WTC11 (cell line): ENCODE measurements around the gene NTRK3. TPM values are rescaled to one million over a fixed set of nuclear protein-coding genes. Genes with fewer than 3 reads are reported as not detected.

Experiments used
- ATAC-seq: fragments of 200-7000 bp; cut with Tn5 transposase; 2 replicates; pipeline ENCODE4 v1.10.0; 2021; ENCODE audit warnings: mild to moderate bottlenecking, moderate library complexity
- CTCF ChIA-PET: fragments of 300-600 bp; sonication (Branson Sonifier 250); formaldehyde crosslinking; loops from one replicate; lab custom pipeline; 2021; ENCODE audit warnings: antibody characterized with exemption; lab: Charles Lee
- POLR2A ChIA-PET: fragments of 350-600 bp; sonication (Branson Sonifier 250); formaldehyde crosslinking; loops from one replicate; lab custom pipeline; 2021; ENCODE audit warnings: antibody characterized with exemption; lab: Charles Lee
- DNase-seq: peaks from one replicate; pipeline ENCODE4 v3.0.0; 2021; ENCODE audit warnings: low spot score
- H3K27ac Mint-ChIP-seq: 2 replicates; pipeline ENCODE4 v1.8.0; 2021; ENCODE audit warnings: mixed read lengths
- H3K27me3 Mint-ChIP-seq: 2 replicates; pipeline ENCODE4 v1.8.0; 2021; ENCODE audit warnings: low read depth, mild to moderate bottlenecking, moderate library complexity, mixed read lengths
- H3K36me3 Mint-ChIP-seq: 2 replicates; pipeline ENCODE4 v1.8.0; 2021; ENCODE audit warnings: mixed read lengths
- H3K4me1 Mint-ChIP-seq: 2 replicates; pipeline ENCODE4 v1.8.0; 2022; ENCODE audit warnings: mixed read lengths
- H3K4me3 Mint-ChIP-seq: 2 replicates; pipeline ENCODE4 v1.8.0; 2021; ENCODE audit warnings: mild to moderate bottlenecking, moderate library complexity, mixed read lengths
- H3K9me3 Mint-ChIP-seq: 2 replicates; pipeline ENCODE4 v1.8.0; 2021; ENCODE audit warnings: mixed read lengths
- ATF1 ChIP-seq: sonication (generic); formaldehyde crosslinking; IDR thresholded peaks from 2 replicates; pipeline ENCODE4 v1.8.1; 2023; ENCODE audit warnings: mild to moderate bottlenecking, moderate library complexity, missing genetic modification reagents
- CREB1 ChIP-seq: sonication (generic); formaldehyde crosslinking; IDR thresholded peaks from 2 replicates; pipeline ENCODE4 v1.8.0; 2023; ENCODE audit warnings: mild to moderate bottlenecking, missing genetic modification reagents
- JAZF1 ChIP-seq: fragments of 250-450 bp; sonication (Bioruptor Pico); IDR thresholded peaks from 2 replicates; pipeline ENCODE4 v1.9.0; 2021; ENCODE audit warnings: moderate library complexity, mild to moderate bottlenecking, inconsistent platforms
- MYBL2 ChIP-seq: sonication (generic); formaldehyde crosslinking; IDR thresholded peaks from 2 replicates; pipeline ENCODE4 v1.8.1; 2023; ENCODE audit warnings: mild to moderate bottlenecking, moderate library complexity, missing genetic modification reagents
- RELA ChIP-seq: sonication (generic); formaldehyde crosslinking; IDR thresholded peaks from 2 replicates; pipeline ENCODE4 v1.8.1; 2022; ENCODE audit warnings: missing genetic modification reagents, mild to moderate bottlenecking, borderline replicate concordance
- RORB ChIP-seq: fragments of 250-450 bp; sonication (Bioruptor Pico); IDR thresholded peaks from 2 replicates; pipeline ENCODE4 v1.9.0; 2021; ENCODE audit warnings: mild to moderate bottlenecking
- SMAD4 ChIP-seq: sonication (generic); formaldehyde crosslinking; IDR thresholded peaks from 2 replicates; pipeline ENCODE4 v1.8.0; 2022; ENCODE audit warnings: mild to moderate bottlenecking, missing genetic modification reagents
- TCF7 ChIP-seq: sonication (generic); formaldehyde crosslinking; IDR thresholded peaks from 2 replicates; pipeline ENCODE4 v1.8.0; 2022; ENCODE audit warnings: mild to moderate bottlenecking, low read depth, missing genetic modification reagents, moderate library complexity
- ZNF263 ChIP-seq: sonication (generic); formaldehyde crosslinking; IDR thresholded peaks from 2 replicates; pipeline ENCODE4 v1.8.1; 2022; ENCODE audit warnings: low read depth, mild to moderate bottlenecking, moderate library complexity, missing genetic modification reagents
- total RNA-seq: library from RNA; stranded (reverse); gene quantifications from 3 replicates; pipeline ENCODE4 v1.2.3, GENCODE V29; 2021
- TF ChIP-seq, protein P1 (sequence below): sonication (generic); formaldehyde crosslinking; IDR thresholded peaks from 2 replicates; pipeline ENCODE4 v1.8.1; 2022; ENCODE audit warnings: missing genetic modification reagents, borderline replicate concordance
- TF ChIP-seq, protein P2 (sequence below): fragments of 250-450 bp; sonication (Bioruptor Pico); conservative IDR thresholded peaks from 2 replicates; pipeline ENCODE4 v1.9.0; 2021; ENCODE audit warnings: mild to moderate bottlenecking
- TF ChIP-seq, protein P3 (sequence below): fragments of 250-450 bp; sonication (Bioruptor Pico); IDR thresholded peaks from 2 replicates; pipeline ENCODE4 v1.9.0; 2021; ENCODE audit warnings: moderate library complexity, mild to moderate bottlenecking, inconsistent platforms, borderline replicate concordance
- TF ChIP-seq, protein P4 (sequence below): sonication (generic); formaldehyde crosslinking; IDR thresholded peaks from 2 replicates; pipeline ENCODE4 v1.8.0; 2022; ENCODE audit warnings: missing genetic modification reagents
- TF ChIP-seq, protein P5 (sequence below): sonication (generic); formaldehyde crosslinking; IDR thresholded peaks from 2 replicates; pipeline ENCODE4 v1.8.0; 2023; ENCODE audit warnings: missing genetic modification reagents, mild to moderate bottlenecking, borderline replicate concordance
- TF ChIP-seq, protein P6 (sequence below): sonication (generic); formaldehyde crosslinking; IDR thresholded peaks from 2 replicates; pipeline ENCODE4 v1.8.0; 2022; ENCODE audit warnings: mild to moderate bottlenecking, missing genetic modification reagents
- TF ChIP-seq, protein P7 (sequence below): sonication (generic); formaldehyde crosslinking; IDR thresholded peaks from 2 replicates; pipeline ENCODE4 v1.8.0; 2022; ENCODE audit warnings: mild to moderate bottlenecking, missing genetic modification reagents
- TF ChIP-seq, protein P8 (sequence below): sonication (generic); formaldehyde crosslinking; IDR thresholded peaks from 2 replicates; pipeline ENCODE4 v1.8.1; 2023; ENCODE audit warnings: mild to moderate bottlenecking, missing genetic modification reagents
- TF ChIP-seq, protein P9 (sequence below): sonication (generic); formaldehyde crosslinking; IDR thresholded peaks from 2 replicates; pipeline ENCODE4 v1.8.1; 2022; ENCODE audit warnings: mild to moderate bottlenecking, missing genetic modification reagents, moderate library complexity, borderline replicate concordance

The NTRK3 gene
- total RNA-seq, 1 experiment from 2014 or later: 12.3 TPM

DNA sequence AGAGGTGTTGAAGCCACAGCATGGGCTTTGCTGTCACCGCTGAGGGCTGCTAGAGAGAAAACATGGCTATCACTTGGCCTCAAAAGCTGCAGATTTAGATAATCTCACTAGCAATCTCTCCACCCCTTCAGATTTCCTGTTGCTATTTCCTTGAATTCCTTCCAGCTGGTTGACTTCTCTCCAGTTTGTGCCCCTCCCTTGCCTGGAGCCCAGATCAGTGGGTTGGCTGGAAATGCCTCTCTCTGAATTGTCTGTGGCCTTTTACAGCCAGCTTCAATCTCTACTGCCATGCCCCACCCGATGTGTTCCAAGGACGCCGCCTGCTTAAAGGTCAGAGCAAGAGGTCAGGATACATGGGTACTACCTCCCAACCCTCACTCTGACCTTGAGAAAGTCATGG lies 294.1 kb downstream of the NTRK3 start:
- ATAC-seq: no peak; the same call in 1 of the 2 replicates
- DNase-seq: no peak
- no peaks in the 10 kb centered on the region for H3K36me3 Mint-ChIP-seq
- H3K27ac Mint-ChIP-seq: no peak overlapping the region
- CTCF ChIA-PET: interaction anchor here (1.2 kb wide), 1 partner anchor 17 kb away, joined by 3 read pairs; no protein-coding TSS in a partner anchor
- peaks cover 14% of the 10 kb centered on the region for H3K4me1 Mint-ChIP-seq
- no peaks in the 10 kb centered on the region for H3K27me3 Mint-ChIP-seq
- H3K4me3 Mint-ChIP-seq: no peak overlapping the region
- 0 out of 2 replicates have a peak, but pooled peaks cover 4% of the 10 kb centered on the region for H3K9me3 Mint-ChIP-seq
- POLR2A ChIA-PET: no interaction called here
- TF ChIP-seq, protein P1, sequence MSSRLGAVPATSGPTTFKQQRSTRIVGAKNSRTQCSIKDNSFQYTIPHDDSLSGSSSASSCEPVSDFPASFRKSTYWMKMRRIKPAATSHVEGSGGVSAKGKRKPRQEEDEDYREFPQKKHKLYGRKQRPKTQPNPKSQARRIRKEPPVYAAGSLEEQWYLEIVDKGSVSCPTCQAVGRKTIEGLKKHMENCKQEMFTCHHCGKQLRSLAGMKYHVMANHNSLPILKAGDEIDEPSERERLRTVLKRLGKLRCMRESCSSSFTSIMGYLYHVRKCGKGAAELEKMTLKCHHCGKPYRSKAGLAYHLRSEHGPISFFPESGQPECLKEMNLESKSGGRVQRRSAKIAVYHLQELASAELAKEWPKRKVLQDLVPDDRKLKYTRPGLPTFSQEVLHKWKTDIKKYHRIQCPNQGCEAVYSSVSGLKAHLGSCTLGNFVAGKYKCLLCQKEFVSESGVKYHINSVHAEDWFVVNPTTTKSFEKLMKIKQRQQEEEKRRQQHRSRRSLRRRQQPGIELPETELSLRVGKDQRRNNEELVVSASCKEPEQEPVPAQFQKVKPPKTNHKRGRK: no peak
- no peak for TF ChIP-seq RELA (CRISPR knock-in tag)
- TF ChIP-seq, protein P2, sequence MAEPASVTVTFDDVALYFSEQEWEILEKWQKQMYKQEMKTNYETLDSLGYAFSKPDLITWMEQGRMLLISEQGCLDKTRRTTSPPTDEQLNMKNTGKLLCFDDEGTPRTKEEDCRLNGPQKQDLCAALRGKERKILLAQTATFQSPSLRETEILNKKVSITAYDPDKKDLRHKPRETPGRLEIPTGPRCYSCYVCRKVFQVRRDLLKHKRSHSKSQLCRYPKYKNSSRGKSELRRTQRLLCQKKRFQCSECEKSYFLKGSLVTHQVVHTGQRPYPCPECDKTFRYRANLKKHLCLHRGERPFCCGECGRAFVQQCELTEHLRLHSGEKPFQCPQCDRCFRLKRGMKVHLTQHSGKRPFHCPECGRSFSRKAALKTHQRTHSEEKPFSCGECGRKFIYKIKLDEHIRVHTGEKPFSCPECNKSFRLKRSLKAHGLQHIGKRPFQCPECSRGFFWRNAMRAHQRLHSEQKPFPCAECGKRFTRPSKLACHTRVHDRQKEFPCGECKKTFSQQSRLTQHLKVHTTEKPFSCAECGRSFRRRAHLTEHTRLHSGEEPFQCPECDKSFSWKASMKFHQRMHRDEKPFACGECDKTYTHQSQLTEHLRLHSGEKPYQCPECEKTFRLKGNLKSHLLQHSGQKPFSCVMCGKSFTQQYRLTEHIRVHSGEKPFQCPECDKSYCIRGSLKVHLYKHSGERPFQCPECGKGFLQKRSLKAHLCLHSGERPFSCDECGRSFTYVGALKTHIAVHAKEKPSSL (CRISPR knock-in tag): no peak
- TF ChIP-seq, protein P3, sequence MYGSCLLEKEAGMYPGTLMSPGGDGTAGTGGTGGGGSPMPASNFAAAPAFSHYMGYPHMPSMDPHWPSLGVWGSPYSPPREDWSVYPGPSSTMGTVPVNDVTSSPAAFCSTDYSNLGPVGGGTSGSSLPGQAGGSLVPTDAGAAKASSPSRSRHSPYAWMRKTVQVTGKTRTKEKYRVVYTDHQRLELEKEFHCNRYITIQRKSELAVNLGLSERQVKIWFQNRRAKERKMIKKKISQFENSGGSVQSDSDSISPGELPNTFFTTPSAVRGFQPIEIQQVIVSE (CRISPR knock-in tag): no peak
- TF ChIP-seq ZNF263 (CRISPR knock-in tag): no peak
- TF ChIP-seq, protein P4, sequence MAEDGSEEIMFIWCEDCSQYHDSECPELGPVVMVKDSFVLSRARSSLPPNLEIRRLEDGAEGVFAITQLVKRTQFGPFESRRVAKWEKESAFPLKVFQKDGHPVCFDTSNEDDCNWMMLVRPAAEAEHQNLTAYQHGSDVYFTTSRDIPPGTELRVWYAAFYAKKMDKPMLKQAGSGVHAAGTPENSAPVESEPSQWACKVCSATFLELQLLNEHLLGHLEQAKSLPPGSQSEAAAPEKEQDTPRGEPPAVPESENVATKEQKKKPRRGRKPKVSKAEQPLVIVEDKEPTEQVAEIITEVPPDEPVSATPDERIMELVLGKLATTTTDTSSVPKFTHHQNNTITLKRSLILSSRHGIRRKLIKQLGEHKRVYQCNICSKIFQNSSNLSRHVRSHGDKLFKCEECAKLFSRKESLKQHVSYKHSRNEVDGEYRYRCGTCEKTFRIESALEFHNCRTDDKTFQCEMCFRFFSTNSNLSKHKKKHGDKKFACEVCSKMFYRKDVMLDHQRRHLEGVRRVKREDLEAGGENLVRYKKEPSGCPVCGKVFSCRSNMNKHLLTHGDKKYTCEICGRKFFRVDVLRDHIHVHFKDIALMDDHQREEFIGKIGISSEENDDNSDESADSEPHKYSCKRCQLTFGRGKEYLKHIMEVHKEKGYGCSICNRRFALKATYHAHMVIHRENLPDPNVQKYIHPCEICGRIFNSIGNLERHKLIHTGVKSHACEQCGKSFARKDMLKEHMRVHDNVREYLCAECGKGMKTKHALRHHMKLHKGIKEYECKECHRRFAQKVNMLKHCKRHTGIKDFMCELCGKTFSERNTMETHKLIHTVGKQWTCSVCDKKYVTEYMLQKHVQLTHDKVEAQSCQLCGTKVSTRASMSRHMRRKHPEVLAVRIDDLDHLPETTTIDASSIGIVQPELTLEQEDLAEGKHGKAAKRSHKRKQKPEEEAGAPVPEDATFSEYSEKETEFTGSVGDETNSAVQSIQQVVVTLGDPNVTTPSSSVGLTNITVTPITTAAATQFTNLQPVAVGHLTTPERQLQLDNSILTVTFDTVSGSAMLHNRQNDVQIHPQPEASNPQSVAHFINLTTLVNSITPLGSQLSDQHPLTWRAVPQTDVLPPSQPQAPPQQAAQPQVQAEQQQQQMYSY (CRISPR knock-in tag): no peak
- TF ChIP-seq JAZF1 (CRISPR knock-in tag): no peak
- TF ChIP-seq, protein P5, sequence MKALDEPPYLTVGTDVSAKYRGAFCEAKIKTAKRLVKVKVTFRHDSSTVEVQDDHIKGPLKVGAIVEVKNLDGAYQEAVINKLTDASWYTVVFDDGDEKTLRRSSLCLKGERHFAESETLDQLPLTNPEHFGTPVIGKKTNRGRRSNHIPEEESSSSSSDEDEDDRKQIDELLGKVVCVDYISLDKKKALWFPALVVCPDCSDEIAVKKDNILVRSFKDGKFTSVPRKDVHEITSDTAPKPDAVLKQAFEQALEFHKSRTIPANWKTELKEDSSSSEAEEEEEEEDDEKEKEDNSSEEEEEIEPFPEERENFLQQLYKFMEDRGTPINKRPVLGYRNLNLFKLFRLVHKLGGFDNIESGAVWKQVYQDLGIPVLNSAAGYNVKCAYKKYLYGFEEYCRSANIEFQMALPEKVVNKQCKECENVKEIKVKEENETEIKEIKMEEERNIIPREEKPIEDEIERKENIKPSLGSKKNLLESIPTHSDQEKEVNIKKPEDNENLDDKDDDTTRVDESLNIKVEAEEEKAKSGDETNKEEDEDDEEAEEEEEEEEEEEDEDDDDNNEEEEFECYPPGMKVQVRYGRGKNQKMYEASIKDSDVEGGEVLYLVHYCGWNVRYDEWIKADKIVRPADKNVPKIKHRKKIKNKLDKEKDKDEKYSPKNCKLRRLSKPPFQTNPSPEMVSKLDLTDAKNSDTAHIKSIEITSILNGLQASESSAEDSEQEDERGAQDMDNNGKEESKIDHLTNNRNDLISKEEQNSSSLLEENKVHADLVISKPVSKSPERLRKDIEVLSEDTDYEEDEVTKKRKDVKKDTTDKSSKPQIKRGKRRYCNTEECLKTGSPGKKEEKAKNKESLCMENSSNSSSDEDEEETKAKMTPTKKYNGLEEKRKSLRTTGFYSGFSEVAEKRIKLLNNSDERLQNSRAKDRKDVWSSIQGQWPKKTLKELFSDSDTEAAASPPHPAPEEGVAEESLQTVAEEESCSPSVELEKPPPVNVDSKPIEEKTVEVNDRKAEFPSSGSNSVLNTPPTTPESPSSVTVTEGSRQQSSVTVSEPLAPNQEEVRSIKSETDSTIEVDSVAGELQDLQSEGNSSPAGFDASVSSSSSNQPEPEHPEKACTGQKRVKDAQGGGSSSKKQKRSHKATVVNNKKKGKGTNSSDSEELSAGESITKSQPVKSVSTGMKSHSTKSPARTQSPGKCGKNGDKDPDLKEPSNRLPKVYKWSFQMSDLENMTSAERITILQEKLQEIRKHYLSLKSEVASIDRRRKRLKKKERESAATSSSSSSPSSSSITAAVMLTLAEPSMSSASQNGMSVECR (CRISPR knock-in tag): no peak
- TF ChIP-seq, protein P6, sequence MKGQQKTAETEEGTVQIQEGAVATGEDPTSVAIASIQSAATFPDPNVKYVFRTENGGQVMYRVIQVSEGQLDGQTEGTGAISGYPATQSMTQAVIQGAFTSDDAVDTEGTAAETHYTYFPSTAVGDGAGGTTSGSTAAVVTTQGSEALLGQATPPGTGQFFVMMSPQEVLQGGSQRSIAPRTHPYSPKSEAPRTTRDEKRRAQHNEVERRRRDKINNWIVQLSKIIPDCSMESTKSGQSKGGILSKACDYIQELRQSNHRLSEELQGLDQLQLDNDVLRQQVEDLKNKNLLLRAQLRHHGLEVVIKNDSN (CRISPR knock-in tag): no peak
- TF ChIP-seq RORB (CRISPR knock-in tag): no peak
- no peak for TF ChIP-seq TCF7 (CRISPR knock-in tag)
- TF ChIP-seq, protein P7, sequence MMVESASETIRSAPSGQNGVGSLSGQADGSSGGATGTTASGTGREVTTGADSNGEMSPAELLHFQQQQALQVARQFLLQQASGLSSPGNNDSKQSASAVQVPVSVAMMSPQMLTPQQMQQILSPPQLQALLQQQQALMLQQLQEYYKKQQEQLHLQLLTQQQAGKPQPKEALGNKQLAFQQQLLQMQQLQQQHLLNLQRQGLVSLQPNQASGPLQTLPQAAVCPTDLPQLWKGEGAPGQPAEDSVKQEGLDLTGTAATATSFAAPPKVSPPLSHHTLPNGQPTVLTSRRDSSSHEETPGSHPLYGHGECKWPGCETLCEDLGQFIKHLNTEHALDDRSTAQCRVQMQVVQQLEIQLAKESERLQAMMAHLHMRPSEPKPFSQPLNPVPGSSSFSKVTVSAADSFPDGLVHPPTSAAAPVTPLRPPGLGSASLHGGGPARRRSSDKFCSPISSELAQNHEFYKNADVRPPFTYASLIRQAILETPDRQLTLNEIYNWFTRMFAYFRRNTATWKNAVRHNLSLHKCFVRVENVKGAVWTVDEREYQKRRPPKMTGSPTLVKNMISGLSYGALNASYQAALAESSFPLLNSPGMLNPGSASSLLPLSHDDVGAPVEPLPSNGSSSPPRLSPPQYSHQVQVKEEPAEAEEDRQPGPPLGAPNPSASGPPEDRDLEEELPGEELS (CRISPR knock-in tag): no peak
- TF ChIP-seq MYBL2 (CRISPR knock-in tag): no peak
- TF ChIP-seq, protein P8, sequence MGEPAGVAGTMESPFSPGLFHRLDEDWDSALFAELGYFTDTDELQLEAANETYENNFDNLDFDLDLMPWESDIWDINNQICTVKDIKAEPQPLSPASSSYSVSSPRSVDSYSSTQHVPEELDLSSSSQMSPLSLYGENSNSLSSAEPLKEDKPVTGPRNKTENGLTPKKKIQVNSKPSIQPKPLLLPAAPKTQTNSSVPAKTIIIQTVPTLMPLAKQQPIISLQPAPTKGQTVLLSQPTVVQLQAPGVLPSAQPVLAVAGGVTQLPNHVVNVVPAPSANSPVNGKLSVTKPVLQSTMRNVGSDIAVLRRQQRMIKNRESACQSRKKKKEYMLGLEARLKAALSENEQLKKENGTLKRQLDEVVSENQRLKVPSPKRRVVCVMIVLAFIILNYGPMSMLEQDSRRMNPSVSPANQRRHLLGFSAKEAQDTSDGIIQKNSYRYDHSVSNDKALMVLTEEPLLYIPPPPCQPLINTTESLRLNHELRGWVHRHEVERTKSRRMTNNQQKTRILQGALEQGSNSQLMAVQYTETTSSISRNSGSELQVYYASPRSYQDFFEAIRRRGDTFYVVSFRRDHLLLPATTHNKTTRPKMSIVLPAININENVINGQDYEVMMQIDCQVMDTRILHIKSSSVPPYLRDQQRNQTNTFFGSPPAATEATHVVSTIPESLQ (CRISPR knock-in tag): no peak
- TF ChIP-seq ATF1: no peak
- no peak for TF ChIP-seq SMAD4
- TF ChIP-seq, protein P9, sequence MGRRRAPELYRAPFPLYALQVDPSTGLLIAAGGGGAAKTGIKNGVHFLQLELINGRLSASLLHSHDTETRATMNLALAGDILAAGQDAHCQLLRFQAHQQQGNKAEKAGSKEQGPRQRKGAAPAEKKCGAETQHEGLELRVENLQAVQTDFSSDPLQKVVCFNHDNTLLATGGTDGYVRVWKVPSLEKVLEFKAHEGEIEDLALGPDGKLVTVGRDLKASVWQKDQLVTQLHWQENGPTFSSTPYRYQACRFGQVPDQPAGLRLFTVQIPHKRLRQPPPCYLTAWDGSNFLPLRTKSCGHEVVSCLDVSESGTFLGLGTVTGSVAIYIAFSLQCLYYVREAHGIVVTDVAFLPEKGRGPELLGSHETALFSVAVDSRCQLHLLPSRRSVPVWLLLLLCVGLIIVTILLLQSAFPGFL: no peak
- no peak for TF ChIP-seq CREB1
